IgD-negative memory B cell (primary cell): ENCODE data around the gene DCBLD1. TPM values are rescaled to one million over a fixed set of nuclear protein-coding genes. Genes with fewer than 3 reads are reported as not detected.

ENCODE experiments used
- H3K27ac Mint-ChIP-seq, 3 donors: one replicate each; pipeline ENCODE4 v1.8.0; 2020 to 2022; ENCODE audit warnings: mild to moderate bottlenecking in 3 of 3, mixed read lengths in 3 of 3, moderate library complexity in 1 of 3
- H3K27me3 Mint-ChIP-seq: one replicate; pipeline ENCODE4 v1.8.0; 2021; ENCODE audit warnings: mixed read lengths
- H3K36me3 Mint-ChIP-seq: one replicate; pipeline ENCODE4 v1.8.0; 2020; ENCODE audit warnings: mild to moderate bottlenecking, mixed read lengths
- H3K4me1 Mint-ChIP-seq, 3 donors: one replicate each; pipeline ENCODE4 v1.8.0; 2020 to 2022; ENCODE audit warnings: mixed read lengths in 3 of 3, mild to moderate bottlenecking in 1 of 3
- H3K4me3 Mint-ChIP-seq, 4 donors: one replicate each; pipeline ENCODE4 v1.8.0; 2020 to 2022; ENCODE audit warnings: mild to moderate bottlenecking in 4 of 4, mixed read lengths in 4 of 4, moderate library complexity in 3 of 4
- H3K9me3 Mint-ChIP-seq, 3 donors: one replicate each; pipeline ENCODE4 v1.8.0; 2020 to 2021; ENCODE audit warnings: mixed read lengths in 3 of 3, mild to moderate bottlenecking in 1 of 3
- polyA plus RNA-seq: library from polyadenylated mRNA; unstranded; fragments of 300-500 nt; fragmentation: Illumina TruSeq; gene quantifications from one replicate; pipeline ENCODE4 v1.2.3, GENCODE V29; 2021

DCBLD1 gene
- polyA plus RNA-seq, 1 donor from 2014 or later, result 0.60 TPM

DNA sequence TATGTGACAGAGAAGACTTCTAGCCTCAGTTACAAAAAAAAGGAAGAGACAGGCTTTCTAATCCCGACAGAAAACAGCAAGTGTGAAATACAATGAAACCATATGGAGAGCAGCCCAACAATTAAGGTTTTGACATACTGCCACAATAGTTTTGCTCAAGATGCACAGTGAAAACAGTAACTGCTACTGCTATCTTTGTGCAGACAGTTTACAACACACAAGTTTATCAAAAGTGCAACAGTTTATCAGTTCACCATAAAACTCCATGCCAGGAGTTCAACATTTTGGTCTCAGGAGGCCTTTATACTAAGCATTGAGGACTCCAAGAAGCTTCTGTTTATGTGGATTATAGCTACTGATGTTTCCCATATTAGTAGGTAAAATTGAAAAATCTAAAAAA lies 82.2 kb downstream of the DCBLD1 start:
- Mint-ChIP-seq H3K4me3 (no peak overlapping the region), H3K36me3 (no peaks in the 10 kb centered on the region), H3K9me3 (no peaks in the 10 kb centered on the region), H3K4me1 (no peaks in the 10 kb centered on the region), H3K27me3 (no peaks in the 10 kb centered on the region), H3K27ac (no peak overlapping the region)

DNA sequence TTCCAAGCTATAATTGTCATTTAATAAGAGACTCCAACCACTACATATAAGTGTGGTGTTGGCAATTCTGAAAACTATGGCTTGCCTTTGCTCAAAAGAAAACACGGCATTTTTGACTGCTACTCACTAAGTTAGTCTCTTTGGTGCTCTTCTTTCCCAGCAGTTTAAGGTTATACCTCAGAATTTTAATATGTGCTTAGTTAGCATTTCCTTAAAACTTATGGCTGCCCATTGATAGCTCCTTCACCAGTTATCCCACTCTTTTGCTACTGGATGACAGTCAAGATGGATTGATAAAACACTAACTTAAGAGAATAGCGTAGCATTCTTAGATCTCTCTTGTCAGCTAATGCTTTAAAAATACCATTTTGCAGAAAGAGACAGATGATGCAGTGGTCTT lies 85.8 kb downstream of the DCBLD1 start:
- no peak overlapping the region for H3K4me3 Mint-ChIP-seq
- no peaks in the 10 kb centered on the region for H3K27me3 Mint-ChIP-seq
- no peak overlapping the region for H3K27ac Mint-ChIP-seq
- H3K36me3 Mint-ChIP-seq, result no peaks in the 10 kb centered on the region
- H3K9me3 Mint-ChIP-seq, result no peaks in the 10 kb centered on the region
- no peaks in the 10 kb centered on the region for H3K4me1 Mint-ChIP-seq

DNA sequence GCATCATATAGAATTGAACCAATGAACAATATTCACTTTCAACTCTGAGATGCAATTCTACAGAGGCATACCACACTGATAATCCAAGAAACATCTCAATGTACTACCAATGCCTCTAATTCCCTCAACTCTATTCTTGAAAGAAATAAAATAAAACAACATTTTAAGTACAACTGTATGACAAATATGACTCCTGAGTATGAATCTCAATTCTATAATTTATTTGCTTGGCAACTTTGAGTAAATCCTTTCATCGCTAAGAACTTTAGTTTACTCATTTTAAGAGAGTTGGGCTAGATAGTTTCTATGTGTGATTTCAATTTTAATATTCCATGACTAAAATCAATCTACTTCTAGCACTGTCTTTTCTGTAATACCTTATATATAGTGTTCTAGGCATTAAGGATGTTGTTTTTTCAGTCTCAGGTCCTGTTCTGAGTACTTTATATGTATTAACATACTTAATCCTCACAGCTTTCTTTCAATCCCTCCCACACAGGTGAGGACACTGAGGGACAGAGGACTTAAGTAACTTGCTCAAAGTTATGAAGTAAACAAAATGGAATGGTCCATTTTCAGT lies 86.4 kb downstream of the DCBLD1 start:
- H3K36me3 Mint-ChIP-seq, result no peaks in the 10 kb centered on the region
- H3K4me3 Mint-ChIP-seq, result no peak overlapping the region
- no peaks in the 10 kb centered on the region for H3K9me3 Mint-ChIP-seq
- no peak overlapping the region for H3K27ac Mint-ChIP-seq
- H3K4me1 Mint-ChIP-seq, result no peaks in the 10 kb centered on the region
- H3K27me3 Mint-ChIP-seq, result no peaks in the 10 kb centered on the region

DNA sequence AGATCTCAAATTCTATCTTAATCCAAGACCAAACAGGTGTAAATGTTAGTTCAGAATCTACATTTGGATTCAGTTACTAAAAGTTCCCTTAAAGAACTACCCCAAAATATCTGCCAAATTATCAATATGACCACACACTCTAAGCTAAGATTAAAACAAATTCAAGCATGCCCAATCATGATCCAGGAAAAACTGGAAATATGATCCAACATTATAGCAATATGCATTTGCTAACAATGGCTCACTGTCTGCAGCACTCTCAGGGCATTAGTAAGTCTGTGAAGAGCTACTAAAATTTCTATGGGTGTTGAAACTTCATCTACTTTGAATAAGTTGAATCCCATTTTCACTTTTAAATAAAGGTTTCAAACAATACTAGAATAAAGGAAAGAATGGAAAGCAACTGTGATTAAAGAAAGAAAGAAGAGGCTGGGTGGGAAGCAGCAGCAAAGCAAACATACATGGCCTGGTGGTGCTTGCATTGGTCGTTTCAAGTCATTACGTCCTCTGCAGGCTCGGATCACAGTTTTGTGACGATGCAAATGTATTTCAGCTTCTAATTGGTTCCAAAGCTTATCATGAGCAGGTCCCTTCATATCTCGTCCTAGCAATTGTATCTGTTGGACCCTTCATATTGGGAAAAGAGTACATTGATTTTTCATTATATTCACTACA lies 90.7 kb downstream of the DCBLD1 start:
- no peaks in the 10 kb centered on the region for H3K9me3 Mint-ChIP-seq
- no peak overlapping the region for H3K4me3 Mint-ChIP-seq
- no peaks in the 10 kb centered on the region for H3K4me1 Mint-ChIP-seq
- H3K27ac Mint-ChIP-seq, result no peak overlapping the region
- H3K36me3 Mint-ChIP-seq, result no peaks in the 10 kb centered on the region
- H3K27me3 Mint-ChIP-seq, result no peaks in the 10 kb centered on the region

DNA sequence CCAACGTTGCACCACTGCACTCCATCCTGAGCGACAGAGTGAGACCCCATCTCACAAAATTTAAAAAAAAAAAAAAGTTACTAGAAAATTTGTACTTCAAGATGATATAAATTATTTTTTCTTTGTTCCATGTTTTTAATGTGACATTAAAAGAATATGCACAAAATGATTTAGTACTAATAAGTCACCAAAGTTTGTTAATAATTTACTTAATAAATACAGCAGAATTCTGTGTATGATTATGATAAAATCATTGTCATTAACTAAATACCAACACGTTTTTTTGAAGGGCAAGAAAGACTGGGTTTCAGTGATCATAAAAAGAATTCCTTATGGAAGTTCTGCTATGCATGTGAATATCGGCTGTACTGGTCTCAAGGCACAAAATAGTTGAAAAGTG lies 91.7 kb downstream of the DCBLD1 start:
- H3K4me1 Mint-ChIP-seq, result peaks cover 0 to under 1% (median under 1%) of the 10 kb centered on the region in 3 donors

DNA sequence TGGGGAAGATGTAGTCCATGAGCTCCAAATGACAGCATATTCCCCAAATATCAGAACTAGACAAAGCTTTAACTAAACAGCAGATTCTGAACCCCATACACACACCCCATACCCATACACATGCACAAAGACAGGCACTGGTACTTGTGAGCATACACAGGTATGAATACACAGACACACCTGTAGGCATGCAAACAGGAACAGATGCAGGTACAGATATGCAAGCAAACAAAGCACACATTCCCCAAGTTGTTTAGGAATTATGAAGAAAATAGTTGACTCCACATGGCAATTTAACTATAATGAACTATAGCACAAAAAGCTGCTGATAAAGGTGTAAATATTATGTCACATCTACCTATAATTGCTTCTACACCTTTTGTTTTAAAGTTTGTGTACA lies 103.2 kb downstream of the DCBLD1 start:
- peaks cover 7 to 23% (median 20%) of the 10 kb centered on the region in 3 donors for H3K4me1 Mint-ChIP-seq

More for the DNA sequence above, 91.7 kb downstream of the DCBLD1 start:
- Mint-ChIP-seq H3K27ac (no peak overlapping the region), H3K36me3 (no peaks in the 10 kb centered on the region), H3K27me3 (no peaks in the 10 kb centered on the region), H3K4me3 (no peak overlapping the region), H3K9me3 (no peaks in the 10 kb centered on the region)

DNA sequence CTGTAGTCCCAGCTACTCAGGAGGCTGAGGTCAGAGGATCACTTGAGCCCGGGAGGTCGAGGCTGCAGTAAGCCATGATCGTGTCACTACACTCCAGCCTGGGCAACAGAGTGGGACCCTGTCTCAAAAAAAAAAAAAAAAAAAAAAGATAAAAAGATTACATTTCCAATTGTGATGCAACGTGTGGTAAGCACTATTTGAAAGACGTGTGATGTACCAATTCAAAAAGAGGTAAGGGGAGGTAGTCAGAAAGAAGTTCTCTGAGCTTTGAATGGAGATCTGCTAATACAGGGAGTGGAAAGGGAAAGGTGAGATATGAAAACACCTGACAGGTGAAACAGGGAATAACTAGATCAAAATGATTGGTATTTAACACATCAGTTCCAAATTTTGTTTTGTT lies 108.0 kb downstream of the DCBLD1 start:
- peaks cover 14 to 22% (median 18%) of the 10 kb centered on the region in 3 donors for H3K4me1 Mint-ChIP-seq
- no peaks in the 10 kb centered on the region for H3K27me3 Mint-ChIP-seq
- H3K36me3 Mint-ChIP-seq, result peaks cover 8% of the 10 kb centered on the region
- no peak overlapping the region for H3K4me3 Mint-ChIP-seq
- H3K27ac Mint-ChIP-seq, result no peak overlapping the region
- no peaks in the 10 kb centered on the region for H3K9me3 Mint-ChIP-seq

More for the DNA sequence above, 103.2 kb downstream of the DCBLD1 start:
- no peak overlapping the region for H3K27ac Mint-ChIP-seq
- H3K9me3 Mint-ChIP-seq, result no peaks in the 10 kb centered on the region
- H3K27me3 Mint-ChIP-seq, result no peaks in the 10 kb centered on the region
- H3K36me3 Mint-ChIP-seq, result peaks cover 8% of the 10 kb centered on the region
- H3K4me3 Mint-ChIP-seq, result no peak overlapping the region

DNA sequence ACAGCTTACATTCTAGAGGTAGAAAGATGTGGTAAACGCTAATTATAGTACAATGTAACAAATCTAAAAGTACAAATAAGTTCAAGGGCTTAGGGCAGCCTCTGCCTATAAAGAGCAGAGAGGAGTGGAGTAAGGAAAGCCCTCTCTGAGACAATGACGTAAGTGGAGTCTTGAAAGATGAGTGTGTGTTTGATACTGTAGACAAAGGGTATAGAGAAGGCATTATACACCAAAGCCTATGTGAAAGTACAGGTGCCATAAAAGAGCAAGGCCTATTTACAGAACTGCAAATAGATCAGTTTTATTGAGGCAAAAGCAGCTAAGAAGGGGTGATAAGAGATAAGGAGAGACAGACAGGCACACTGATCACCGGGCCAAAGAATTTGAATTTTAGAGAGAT lies 108.9 kb downstream of the DCBLD1 start:
- Mint-ChIP-seq H3K4me3 (peak overlapping the region in 1 of 4 donors; percentile 59), H3K27me3 (no peaks in the 10 kb centered on the region), H3K9me3 (peaks cover 0 to 4% (median 2%) of the 10 kb centered on the region in 3 donors), H3K36me3 (peaks cover 11% of the 10 kb centered on the region), H3K4me1 (peaks cover 17 to 26% (median 23%) of the 10 kb centered on the region in 3 donors), H3K27ac (no peak overlapping the region)

DNA sequence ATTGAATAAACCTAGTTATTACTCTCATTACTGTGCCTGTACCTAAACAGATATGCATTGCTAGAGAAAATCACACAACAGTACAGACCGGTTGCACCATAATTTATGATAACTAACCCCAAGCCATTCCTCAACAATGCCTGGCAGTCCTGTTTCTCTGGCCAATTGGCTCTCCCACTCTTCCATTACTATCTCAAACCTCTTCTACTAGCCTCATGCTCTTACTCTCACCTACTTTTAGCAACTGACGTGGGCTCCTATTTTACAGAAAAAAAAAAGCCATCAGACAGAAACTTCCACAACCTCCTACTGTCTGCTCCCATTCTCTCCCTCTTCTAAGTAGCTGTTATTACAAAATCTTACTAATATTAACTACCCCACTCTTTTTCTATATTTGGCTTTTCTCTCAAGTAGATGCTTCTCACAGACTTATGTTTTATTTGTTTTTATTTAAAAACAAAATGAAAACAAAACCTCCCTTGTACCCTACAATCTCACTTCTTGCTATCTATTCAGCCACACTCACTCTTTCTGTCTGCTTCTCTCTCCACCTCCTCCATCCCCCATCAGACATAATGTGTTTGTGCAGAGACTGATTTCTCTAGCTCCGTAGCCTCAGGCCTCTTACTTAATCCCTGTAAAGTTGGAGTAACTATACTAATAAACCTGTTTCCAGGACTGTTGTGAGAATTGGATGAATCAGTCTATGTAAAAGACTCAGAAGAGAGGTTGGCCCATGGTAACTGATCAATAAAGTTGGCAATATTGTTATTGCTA lies 110.7 kb downstream of the DCBLD1 start:
- no peak overlapping the region for H3K27ac Mint-ChIP-seq
- H3K9me3 Mint-ChIP-seq, result peaks cover 0 to 4% (median 2%) of the 10 kb centered on the region in 3 donors
- H3K4me1 Mint-ChIP-seq, result peaks cover 17 to 26% (median 18%) of the 10 kb centered on the region in 3 donors
- H3K36me3 Mint-ChIP-seq, result peaks cover 8% of the 10 kb centered on the region
- H3K27me3 Mint-ChIP-seq, result no peaks in the 10 kb centered on the region
- H3K4me3 Mint-ChIP-seq, result no peak overlapping the region

DNA sequence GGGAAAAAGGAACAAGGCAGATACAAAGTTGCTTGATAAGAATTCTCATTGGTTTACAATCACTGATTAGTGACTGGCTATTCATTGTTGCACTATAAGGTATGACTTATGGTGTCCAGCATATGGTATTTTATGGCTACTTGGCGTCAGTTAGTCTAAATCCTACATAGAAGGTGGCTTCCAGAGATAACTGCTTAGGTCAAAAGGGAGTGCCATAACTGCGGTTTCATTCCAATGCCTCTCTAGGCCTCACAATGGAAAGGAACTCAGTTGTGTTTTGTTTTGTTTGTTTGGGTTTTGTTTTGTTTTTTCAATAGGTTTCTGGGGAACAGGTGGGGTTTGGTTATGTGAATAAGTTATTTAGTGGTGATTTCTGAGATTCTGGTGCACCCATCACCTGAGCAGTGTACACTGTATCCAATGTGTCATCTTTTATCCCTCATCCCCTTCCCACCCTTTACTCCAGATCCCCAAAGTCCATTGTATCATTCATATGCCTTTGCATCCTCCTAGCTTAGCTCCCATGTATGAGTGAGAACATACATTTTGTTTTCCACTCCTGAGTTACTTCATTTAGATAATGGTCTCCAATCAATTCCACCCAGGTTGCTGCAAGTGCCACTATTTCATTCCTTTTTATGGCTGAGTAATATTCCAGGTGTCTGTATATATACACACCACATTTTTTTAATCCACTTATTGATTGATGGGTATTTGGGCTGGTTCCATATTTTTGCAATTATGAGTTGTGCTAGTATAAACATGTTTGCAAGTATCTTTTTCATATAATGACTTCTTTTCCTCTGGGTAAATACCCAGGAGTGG lies 112.8 kb downstream of the DCBLD1 start:
- peaks cover 0 to 4% (median 2%) of the 10 kb centered on the region in 3 donors for H3K9me3 Mint-ChIP-seq
- no peak overlapping the region for H3K4me3 Mint-ChIP-seq
- H3K36me3 Mint-ChIP-seq, result peaks cover 3% of the 10 kb centered on the region
- no peak overlapping the region for H3K27ac Mint-ChIP-seq
- H3K27me3 Mint-ChIP-seq, result no peaks in the 10 kb centered on the region
- peaks cover 23 to 33% (median 24%) of the 10 kb centered on the region in 3 donors for H3K4me1 Mint-ChIP-seq

DNA sequence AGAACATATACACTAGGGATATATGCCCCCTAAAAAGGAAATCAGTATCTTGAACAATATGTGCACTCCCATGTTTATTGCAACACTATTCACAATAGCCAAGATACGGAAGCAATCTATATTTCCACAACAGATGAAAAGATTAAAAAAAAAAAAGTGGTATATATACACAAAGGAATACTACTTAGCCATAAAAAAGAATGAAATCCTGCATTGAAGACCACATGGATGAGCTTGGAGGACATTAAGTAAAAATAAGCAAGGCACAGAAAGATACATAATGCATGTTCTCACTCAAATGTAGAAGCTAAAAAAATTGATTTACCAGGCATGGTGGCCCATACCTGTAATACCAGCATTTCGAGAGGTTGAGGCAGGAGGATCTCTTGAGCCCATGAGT lies 115.3 kb downstream of the DCBLD1 start:
- peak overlapping the region in 1 of 3 donors; percentile 33 for H3K27ac Mint-ChIP-seq
- no peaks in the 10 kb centered on the region for H3K27me3 Mint-ChIP-seq
- H3K4me1 Mint-ChIP-seq, result peaks cover 19 to 39% (median 25%) of the 10 kb centered on the region in 3 donors
- H3K9me3 Mint-ChIP-seq, result peaks cover 0 to 4% (median 2%) of the 10 kb centered on the region in 3 donors
- peaks cover 3% of the 10 kb centered on the region for H3K36me3 Mint-ChIP-seq
- no peak overlapping the region for H3K4me3 Mint-ChIP-seq

Other genes with a start within 250 kb of the DCBLD1 start
- gene VGLL2, start 217.1 kb upstream of the DCBLD1 start, polyA plus RNA-seq, result not detected
- not detected for gene ROS1, start 56.7 kb upstream of the DCBLD1 start, polyA plus RNA-seq
- 12.3 TPM for gene GOPC, start 119.8 kb downstream of the DCBLD1 start, polyA plus RNA-seq
- 12.2 TPM for gene NUS1, start 192.8 kb downstream of the DCBLD1 start, polyA plus RNA-seq